NCI-H2171 (cell line): ENCODE data around the gene TNPO3.
A peak's percentile ranks its signal among the peaks of the same experiment; 100 is the strongest.

Source experiments
- DNase-seq: peaks from one replicate; lab custom pipeline; 2025; lab: John Stamatoyannopoulos, UW

The TNPO3 gene

GRCh38 chr7:129054438-129055293, at the start of gene TNPO3:
Gene TNPO3 (minus strand): TSS chr7:129055111. CDS start chr7:129054770, 341 bp downstream.
- peak; percentile 97 for DNase-seq

DNA sequence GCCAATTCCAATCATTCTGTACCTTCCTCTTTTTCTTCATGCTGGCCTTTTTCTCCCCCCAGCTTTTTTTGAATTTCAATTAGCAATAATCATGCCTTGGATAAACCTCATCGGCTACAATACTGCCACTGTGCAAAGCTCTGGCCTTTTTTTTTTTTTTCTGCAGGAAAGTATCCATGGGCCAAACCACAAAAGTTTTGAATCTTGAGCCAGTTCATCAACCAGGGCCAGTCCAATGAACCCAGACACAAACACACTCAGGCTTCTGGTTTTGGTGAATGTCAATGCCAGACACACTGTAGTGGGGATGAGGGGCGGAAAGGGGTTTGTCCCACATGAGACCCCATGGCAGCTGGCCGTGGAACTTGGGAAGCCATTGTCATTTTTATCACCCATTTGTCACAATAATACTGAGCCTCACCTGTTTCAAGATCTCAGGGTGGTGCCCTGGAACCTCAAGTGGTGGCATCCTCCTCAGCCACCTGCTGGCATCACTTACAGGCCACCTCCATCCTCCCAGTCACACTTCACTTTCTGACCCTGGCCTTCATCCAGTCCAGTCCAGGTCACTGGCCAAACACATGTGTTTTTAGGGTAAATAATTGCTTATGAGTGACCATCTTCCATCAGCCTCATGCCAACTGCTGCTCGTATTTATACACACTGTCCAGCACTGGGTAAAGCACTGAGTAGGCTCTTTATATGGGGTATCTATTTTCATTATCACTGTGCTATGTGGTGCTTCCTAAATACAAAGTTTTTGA, 48.8 kb upstream of the TNPO3 start:
- no peak for DNase-seq

DNA sequence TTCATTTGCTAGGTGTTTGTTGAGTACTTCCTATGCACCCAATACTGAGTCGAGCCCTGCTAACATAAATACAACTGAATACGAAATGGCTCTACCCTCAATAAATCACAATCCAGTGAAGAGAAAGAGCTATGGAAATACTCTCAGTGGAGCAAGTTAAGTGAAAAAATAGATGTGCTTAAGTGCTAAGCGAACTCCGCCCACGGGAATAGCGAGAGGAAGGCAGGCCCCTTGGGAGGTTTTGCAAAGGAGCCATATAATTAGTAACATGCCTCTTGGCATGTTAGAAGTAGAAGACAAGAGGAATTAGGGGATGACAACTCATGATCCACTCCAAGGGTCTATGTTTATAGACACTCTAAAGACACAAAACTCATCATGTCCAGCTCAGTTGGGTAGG, 46.8 kb upstream of the TNPO3 start:
- peak; percentile 2 for DNase-seq

DNA sequence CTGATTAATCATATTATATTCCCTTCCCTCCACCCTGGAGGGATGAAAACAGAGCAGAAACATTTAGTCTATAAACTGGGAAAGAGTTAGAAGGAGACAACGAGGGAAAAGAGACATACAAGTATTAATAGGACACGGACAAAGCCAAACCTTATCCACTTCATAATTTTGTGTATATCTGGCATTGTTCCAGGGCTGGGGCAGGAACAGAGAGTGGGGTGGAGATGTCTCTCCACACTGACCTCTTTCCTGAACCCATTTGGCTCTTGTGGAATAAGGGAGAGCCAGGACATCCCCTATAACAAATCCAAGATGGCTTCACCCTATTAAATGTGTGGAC, 45.9 kb upstream of the TNPO3 start:
- no peak for DNase-seq

DNA sequence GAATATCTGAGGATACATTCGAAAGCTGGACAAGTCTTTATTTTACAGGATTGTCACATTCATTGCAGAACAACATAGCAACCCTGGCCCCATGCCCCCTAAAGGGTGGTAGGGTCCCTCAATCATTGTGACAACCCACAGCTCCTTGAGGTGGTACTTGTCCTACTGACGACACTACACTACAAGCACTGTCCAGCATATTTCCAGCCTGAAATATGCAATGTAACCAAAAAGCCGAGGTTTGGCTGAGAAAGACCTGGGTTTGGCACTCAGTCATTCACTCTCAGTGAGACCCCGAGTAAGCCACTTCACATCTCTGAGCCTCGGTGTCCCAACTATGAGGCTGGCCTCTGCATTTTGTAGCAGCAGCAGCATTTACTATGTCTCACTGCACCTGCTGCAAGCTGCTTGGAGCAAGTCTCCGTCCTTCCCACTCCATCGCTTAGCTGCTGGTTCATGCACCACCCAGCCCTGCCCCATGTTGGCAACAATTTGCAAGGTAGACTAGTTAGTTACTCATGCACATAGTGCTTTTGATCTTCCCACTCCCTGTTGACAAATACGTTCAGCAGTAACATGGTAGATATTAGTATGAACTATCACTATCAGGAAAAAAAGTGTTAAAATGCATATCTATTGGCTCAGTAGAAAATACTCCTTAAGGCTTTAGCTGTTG, 43.6 kb upstream of the TNPO3 start:
- DNase-seq: no peak

DNA sequence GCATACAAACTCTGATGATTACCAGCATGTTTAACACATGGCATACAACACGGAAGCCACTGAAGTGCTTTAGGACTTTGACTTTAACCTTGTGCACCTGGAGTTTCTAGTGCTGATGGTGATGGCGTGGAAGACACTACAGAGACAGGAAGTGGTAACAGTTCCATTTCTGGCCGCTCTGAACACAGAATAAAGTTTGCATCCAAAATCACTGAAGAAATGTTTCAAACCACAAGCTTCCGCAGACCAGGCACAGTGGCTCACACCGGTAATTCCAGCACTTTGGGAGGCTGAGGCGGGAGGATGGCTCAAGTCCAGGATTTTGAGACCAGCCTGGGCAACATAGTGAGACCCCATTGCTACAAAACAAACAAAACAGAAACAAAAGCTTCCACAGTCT, 40.3 kb upstream of the TNPO3 start:
- no peak for DNase-seq

DNA sequence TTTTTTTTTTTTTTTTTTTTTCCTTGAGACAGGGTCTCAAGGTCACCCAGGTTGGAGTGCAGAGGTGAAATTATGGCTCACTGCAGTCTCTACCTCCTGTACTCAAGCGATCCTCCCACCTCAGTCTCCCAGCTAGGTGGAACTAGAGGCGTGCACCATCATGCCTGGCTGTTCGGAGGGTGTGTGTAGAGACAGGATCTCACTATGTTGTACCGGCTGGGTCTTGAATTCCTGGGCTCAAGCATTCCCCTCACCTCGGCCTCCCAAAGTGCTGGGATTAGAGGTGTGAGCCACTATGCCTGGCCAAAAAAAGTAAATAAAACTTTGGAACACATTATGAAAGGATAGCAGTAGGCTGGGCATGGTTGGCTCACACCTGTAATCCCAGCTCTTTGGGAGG, 39.6 kb upstream of the TNPO3 start:
- no peak for DNase-seq

DNA sequence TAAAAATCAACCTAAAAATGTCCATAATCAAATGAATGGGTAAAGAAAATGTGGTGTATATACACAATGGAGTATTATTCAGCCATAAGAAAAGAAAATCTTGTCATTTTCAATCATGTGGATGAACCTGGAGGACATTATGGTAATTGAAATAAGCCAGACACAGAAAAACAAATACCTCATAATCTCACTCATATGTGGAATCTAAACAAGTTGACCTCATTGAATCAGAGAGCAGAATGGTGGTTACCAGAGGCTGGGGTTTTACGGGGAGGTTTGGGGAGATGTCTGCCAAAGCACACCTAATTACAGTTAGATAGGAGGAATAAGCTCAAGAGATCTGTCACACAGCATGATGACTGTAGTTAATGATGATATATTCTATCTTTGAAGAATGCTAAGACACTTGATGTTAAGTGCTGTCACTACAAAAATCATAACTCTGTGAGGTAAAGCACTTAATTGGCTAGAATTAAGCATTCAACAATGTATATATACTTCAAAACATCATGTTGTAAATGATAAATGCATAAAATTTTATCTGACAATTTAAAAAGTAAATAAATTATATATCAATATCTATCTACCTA, 39.1 kb upstream of the TNPO3 start:
- no peak for DNase-seq

DNA sequence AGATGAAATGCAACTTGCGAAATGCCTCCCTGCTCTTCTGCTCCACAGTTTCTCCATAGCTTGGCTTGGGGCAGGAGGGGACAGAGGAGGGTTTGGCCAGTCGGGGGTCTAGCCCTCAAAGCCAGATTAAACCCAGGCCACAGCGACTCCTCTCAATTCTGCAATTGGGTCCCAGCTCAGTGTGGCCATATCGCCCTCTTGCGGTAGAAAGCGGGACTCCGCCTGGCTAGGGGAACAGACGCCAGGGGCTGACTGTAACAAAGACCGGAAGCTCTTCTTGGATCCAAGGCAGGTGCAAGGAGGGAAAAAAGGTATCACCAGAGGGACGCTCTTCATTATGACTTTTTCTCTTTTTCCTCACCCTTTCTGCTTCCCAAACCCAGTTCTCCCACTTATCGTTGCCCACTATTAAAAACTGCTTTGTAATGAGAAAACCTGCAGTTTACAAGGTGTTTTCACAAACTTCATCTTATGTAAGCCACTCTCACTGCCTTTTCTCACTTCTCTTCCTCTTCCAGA, 36.6 kb upstream of the TNPO3 start:
- DNase-seq: peak; percentile 60

- DNase-seq: no peak
Measured at GRCh38 chr7:129090300-129090907, 35.5 kb upstream of the TNPO3 start.

DNA sequence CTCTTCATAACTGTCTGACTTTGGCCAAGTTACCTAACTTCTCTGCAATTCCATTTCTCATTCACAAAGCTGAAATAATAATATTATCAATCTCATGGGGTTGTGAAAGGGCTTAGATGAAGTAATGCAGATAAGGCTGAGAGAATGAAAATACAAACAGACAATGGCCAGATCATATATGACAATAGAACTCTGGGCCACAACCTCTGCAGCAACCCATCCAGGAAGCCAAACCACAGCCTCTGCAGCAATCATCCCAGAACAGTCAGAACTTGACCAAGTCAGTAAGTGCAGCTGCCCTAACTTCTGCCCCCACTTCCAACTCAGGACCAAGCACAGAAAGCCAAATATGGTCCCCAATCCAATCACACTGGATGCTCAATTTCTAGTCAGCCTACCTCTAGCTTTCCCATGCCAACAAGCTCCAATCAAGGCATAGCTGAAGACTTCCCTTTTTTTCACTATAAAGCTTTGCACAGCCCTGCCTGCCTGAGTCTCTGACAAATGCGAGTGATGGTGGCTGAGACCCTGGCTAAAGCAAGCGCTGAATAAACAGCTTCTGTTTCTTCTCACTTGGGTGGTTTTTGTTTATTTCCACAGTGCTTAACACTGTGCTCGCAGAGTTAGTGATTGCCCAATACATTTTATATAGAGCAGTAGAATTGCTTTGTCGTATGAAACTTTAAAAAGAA, 34.8 kb upstream of the TNPO3 start:
- no peak for DNase-seq

DNA sequence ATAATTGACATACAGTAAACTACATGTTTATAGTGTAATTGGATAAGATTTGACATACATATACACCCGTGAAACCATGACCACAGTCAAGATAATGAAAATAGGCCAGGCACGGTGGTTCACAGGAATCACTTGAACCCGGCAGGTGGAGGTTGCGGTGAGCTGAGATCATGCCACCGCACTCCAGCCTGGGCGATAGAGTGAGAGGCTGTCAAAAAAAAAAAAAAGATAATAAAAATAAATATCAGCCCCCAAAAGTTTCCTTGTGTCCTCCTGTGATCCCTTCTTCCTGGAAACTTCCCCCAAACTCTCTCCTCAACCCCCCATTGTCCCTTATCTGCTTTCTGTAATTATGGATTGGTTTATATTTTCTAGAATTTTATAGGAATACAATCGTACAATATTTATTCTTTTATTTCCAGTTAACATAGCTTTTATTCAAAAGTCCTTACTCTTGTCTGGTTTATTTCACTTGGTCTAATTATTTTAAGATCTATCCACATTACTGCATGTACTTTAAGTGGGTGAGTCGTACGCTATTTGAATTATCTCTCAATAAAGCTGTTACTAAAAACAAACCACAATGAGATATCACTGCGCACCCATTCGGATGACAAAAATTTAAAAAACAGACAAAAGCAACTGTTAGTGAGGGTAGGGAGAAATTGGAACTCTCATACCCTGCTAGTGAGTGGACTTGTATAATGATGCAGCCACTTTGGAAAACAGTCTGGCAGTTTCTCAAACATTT, 30.1 kb upstream of the TNPO3 start:
- no peak for DNase-seq

DNA sequence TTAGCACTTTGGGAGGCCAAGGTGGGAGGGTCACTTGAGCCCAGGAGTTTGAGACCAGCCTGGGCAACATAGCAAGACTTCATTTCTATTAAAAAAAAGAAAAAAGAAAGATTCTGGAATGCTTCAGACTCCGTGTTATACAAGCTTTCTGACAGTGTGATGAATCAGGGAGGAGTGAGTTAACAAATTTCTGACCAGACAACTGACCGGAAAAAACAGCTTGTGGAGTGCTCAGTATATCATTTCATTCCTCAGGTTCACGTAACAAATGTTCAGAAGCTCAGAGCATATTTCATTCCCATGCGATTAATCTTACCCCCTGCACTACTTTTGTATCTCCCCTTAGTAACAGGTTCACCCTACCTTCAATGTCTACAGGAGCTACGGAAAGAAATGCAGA, 28.6 kb upstream of the TNPO3 start:
- no peak for DNase-seq

- no peak for DNase-seq
Measured at GRCh38 chr7:129078455-129078854, 23.5 kb upstream of the TNPO3 start.

- no peak for DNase-seq
Measured at GRCh38 chr7:129076886-129077285, 22.0 kb upstream of the TNPO3 start.

DNA sequence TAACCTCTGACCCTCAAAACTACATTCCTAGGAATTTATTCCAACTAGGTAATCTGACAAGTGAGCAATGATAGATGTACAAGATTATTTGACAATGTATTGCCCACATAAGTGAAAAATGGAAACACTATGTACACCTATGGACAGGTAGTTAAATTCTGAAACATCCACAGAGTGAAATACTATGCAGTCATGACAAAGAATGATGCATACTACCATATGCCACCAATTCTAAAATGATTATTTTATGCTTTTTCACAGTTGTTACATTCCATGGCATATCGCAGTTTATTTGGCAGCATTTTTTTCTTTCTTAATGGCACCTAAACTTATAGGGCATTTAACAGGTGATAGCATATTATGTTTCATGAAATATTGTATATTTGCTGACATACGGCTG, 20.1 kb upstream of the TNPO3 start:
- DNase-seq: no peak

GRCh38 chr7:129074361-129074871, 19.5 kb upstream of the TNPO3 start:
- DNase-seq: no peak

DNA sequence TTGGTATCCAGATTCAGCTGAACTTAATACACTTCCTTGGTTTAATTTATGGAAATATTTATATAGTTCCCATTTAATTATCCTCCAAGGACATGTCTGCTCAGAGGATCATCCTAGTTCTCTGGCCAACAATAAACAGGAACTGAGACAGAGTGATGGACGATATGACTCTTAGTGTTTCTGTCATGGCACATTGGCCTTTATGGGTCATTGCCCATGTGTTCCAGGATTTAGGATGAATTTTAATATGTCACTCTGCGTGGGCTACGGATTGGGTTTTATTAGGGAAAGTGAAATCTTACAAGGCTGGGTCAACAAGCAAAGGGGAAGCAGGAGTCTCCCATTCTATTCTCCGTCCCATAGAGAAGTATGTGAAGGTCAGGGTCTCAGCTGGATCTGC, 18.8 kb upstream of the TNPO3 start:
- DNase-seq: no peak

DNA sequence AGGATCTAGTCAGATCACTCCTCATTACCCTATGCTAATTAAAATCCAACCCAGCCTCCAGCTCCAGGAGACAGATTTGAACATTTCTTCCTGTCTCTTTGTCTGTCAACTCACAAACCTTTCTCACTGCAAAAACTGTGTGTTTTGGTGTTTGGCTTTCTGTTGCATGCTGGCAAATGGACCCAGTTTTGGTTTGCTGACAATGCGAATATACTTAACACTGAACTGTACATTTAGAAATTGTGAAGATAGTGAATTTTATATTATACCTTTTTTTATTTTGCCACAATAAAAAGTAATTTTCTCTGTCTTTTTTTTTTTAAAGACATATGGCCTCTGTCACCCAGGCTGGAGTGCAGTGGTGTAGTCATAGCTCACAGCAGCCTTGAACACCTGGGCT, 18.3 kb upstream of the TNPO3 start:
- DNase-seq: no peak

GRCh38 chr7:129072479-129073011, 17.6 kb upstream of the TNPO3 start:
- no peak for DNase-seq
